Ovary (tissue), 3 donors: ENCODE data around the gene ATG2A.

ENCODE experiments used
- POLR2A ChIP-seq: fragments of 450-650 bp; IDR thresholded peaks from one replicate; pipeline ENCODE4 v1.6.1; 2017; ENCODE audit warnings: antibody characterized with exemption, mild to moderate bottlenecking, moderate library complexity
- TF ChIP-seq, protein P1 (sequence below), 3 donors: fragments of 450-650 bp in 2 of 3; fragments of 200-600 bp in 1 of 3; IDR thresholded peaks; one replicate each; pipeline versions ENCODE4 v1.5.1 to v1.8.0; 2016 to 2022; ENCODE audit warnings: antibody characterized with exemption in 3 of 3, mild to moderate bottlenecking in 1 of 3
- donor health status: DM: no; HTN: no; CAD: no.

DNA sequence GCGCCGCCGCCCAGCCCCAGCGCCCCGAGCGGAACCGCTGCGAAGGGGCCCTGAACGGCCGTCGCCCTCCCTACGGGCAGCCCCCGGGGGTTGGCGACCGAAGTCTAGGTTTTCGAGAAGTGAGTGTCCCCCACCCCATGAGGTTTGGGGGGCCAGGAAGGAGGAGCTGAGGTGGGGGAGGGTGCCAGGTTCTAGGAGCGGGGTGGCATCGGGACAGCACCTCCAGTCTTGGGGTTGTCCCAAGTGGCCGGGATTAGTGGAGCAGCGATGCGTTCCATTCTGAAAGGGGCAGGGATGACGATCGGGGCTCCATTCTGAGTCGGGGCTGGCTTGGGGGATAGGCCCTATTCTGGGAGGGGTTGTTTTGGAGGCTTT is 7.9 kb upstream of the ATG2A start:
- TF ChIP-seq, protein P1, sequence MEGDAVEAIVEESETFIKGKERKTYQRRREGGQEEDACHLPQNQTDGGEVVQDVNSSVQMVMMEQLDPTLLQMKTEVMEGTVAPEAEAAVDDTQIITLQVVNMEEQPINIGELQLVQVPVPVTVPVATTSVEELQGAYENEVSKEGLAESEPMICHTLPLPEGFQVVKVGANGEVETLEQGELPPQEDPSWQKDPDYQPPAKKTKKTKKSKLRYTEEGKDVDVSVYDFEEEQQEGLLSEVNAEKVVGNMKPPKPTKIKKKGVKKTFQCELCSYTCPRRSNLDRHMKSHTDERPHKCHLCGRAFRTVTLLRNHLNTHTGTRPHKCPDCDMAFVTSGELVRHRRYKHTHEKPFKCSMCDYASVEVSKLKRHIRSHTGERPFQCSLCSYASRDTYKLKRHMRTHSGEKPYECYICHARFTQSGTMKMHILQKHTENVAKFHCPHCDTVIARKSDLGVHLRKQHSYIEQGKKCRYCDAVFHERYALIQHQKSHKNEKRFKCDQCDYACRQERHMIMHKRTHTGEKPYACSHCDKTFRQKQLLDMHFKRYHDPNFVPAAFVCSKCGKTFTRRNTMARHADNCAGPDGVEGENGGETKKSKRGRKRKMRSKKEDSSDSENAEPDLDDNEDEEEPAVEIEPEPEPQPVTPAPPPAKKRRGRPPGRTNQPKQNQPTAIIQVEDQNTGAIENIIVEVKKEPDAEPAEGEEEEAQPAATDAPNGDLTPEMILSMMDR (IDR thresholded peaks at IDR 0.05) = no peak
- no peak for TF ChIP-seq POLR2A
